H9 (cell line): Measurements from ENCODE around the gene SPRR2D. TPM values are rescaled to one million over a fixed set of nuclear protein-coding genes. Genes with fewer than 3 reads are reported as not detected.

Source experiments
- DNase-seq: peaks from one replicate; pipeline ENCODE4 v3.0.0-alpha.2; 2017
- H2AFZ ChIP-seq: one replicate; pipeline ENCODE4 v1.6.1; 2013; ENCODE audit warnings: mild to moderate bottlenecking, low read length, control low read depth, moderate library complexity
- H2AK5ac ChIP-seq: 2 replicates; pipeline ENCODE4 v1.6.1; 2013; ENCODE audit warnings: low read length, control low read depth, mixed read lengths; ENCODE audit not compliant: insufficient read length
- H2BK120ac ChIP-seq: one replicate; pipeline ENCODE4 v1.6.1; 2013; ENCODE audit warnings: low read depth, mild to moderate bottlenecking, low read length, control low read depth, inconsistent platforms; ENCODE audit not compliant: poor library complexity, severe bottlenecking
- H2BK12ac ChIP-seq: 2 replicates; pipeline ENCODE4 v1.6.1; 2013; ENCODE audit warnings: low read length, control low read depth, mixed read lengths, low read depth; ENCODE audit not compliant: insufficient read length
- H2BK15ac ChIP-seq: 2 replicates; pipeline ENCODE4 v1.6.1; 2013; ENCODE audit warnings: low read depth, low read length, control low read depth
- H2BK20ac ChIP-seq: one replicate; pipeline ENCODE4 v1.6.1; 2013; ENCODE audit warnings: low read depth, mild to moderate bottlenecking, low read length, control low read depth, inconsistent platforms; ENCODE audit not compliant: poor library complexity, severe bottlenecking
- H2BK5ac ChIP-seq: 2 replicates; pipeline ENCODE4 v1.6.1; 2013; ENCODE audit warnings: low read length, control low read depth, mixed read lengths; ENCODE audit not compliant: insufficient read length
- H3K14ac ChIP-seq: 2 replicates; pipeline ENCODE4 v1.6.1; 2013; ENCODE audit warnings: low read length, control low read depth; ENCODE audit not compliant: insufficient read depth
- H3K18ac ChIP-seq: 2 replicates; pipeline ENCODE4 v1.6.1; 2013; ENCODE audit warnings: low read depth, mild to moderate bottlenecking, mixed read lengths, low read length, control low read depth; ENCODE audit not compliant: insufficient read length
- H3K23ac ChIP-seq: 2 replicates; pipeline ENCODE4 v1.6.1; 2013; ENCODE audit warnings: low read length, control low read depth, mixed read lengths, low read depth; ENCODE audit not compliant: insufficient read length
- H3K23me2 ChIP-seq: 2 replicates; pipeline ENCODE4 v1.6.1; 2013; ENCODE audit warnings: low read depth, mild to moderate bottlenecking, mixed read lengths, low read length, control low read depth; ENCODE audit not compliant: insufficient read length, poor library complexity, severe bottlenecking
- H3K27ac ChIP-seq: 2 replicates; pipeline ENCODE4 v1.5.1; 2013; ENCODE audit warnings: low read length, control low read depth, mixed read lengths, low read depth; ENCODE audit not compliant: insufficient read length
- H3K27me3 ChIP-seq: 2 replicates; pipeline ENCODE4 v1.6.1; 2013; ENCODE audit warnings: low read length, control low read depth, inconsistent platforms; ENCODE audit not compliant: insufficient read depth
- H3K4ac ChIP-seq: 2 replicates; pipeline ENCODE4 v1.6.1; 2013; ENCODE audit warnings: low read depth, mild to moderate bottlenecking, control low read depth, inconsistent platforms, low read length, moderate library complexity
- H3K4me1 ChIP-seq: 2 replicates; pipeline ENCODE4 v1.6.1; 2013; ENCODE audit warnings: low read length, control low read depth, inconsistent platforms; ENCODE audit not compliant: insufficient read depth
- H3K4me2 ChIP-seq: 2 replicates; pipeline ENCODE4 v1.6.1; 2013; ENCODE audit warnings: low read length, control low read depth, mixed read lengths; ENCODE audit not compliant: insufficient read length, insufficient read depth
- H3K56ac ChIP-seq: 2 replicates; pipeline ENCODE4 v1.6.1; 2013; ENCODE audit warnings: low read depth, mild to moderate bottlenecking, mixed read lengths, low read length, control low read depth; ENCODE audit not compliant: insufficient read length
- H3K79me1 ChIP-seq: 2 replicates; pipeline ENCODE4 v1.6.1; 2013; ENCODE audit warnings: low read depth, mild to moderate bottlenecking, moderate library complexity, low read length, control low read depth, inconsistent platforms; ENCODE audit not compliant: insufficient read depth, poor library complexity, severe bottlenecking
- H3K79me2 ChIP-seq: 2 replicates; pipeline ENCODE4 v1.6.1; 2013; ENCODE audit warnings: low read length, control low read depth, inconsistent platforms; ENCODE audit not compliant: insufficient read depth
- H3K9ac ChIP-seq: 2 replicates; pipeline ENCODE4 v1.6.1; 2013; ENCODE audit warnings: low read length, control low read depth, mixed read lengths; ENCODE audit not compliant: insufficient read length; ENCODE audit errors: extremely low read depth
- H3K9me3 ChIP-seq: one replicate; pipeline ENCODE4 v1.6.1; 2013; ENCODE audit warnings: low read depth, low read length, inconsistent platforms; ENCODE audit not compliant: control insufficient read depth
- H3T11ph ChIP-seq: one replicate; pipeline ENCODE4 v1.6.1; 2013; ENCODE audit warnings: mild to moderate bottlenecking, low read length, control low read depth, inconsistent platforms
- H4K20me1 ChIP-seq: one replicate; pipeline ENCODE4 v1.6.1; 2013; ENCODE audit not compliant: control insufficient read depth, insufficient read length, insufficient read depth
- H4K5ac ChIP-seq: 2 replicates; pipeline ENCODE4 v1.6.1; 2013; ENCODE audit warnings: low read depth, mild to moderate bottlenecking, mixed read lengths, low read length, control low read depth; ENCODE audit not compliant: insufficient read length
- H4K8ac ChIP-seq: replicated peaks from 2 replicates; pipeline ENCODE4 v1.6.1; 2013; ENCODE audit warnings: low read length, control low read depth, mixed read lengths, low read depth; ENCODE audit not compliant: insufficient read length
- H4K91ac ChIP-seq: 2 replicates; pipeline ENCODE4 v1.6.1; 2013; ENCODE audit warnings: low read depth, mild to moderate bottlenecking, moderate library complexity, mixed read lengths, low read length, control low read depth; ENCODE audit not compliant: insufficient read length
- H3K27ac Mint-ChIP-seq, 3 experiments: 2 replicates in 2 of 3; 3 replicates in 1 of 3; pipeline ENCODE4 v1.8.0; 2020 to 2021; ENCODE audit warnings: mixed read lengths in 3 of 3, mild to moderate bottlenecking in 1 of 3, moderate library complexity in 1 of 3
- H3K27me3 Mint-ChIP-seq: 2 replicates; pipeline ENCODE4 v1.8.0; 2021; ENCODE audit warnings: low read depth, mild to moderate bottlenecking, moderate library complexity, mixed read lengths
- H3K36me3 Mint-ChIP-seq, 3 experiments: 2 replicates in 2 of 3; 3 replicates in 1 of 3; pipeline ENCODE4 v1.8.0; 2020 to 2021; ENCODE audit warnings: low read depth in 3 of 3, mixed read lengths in 3 of 3; ENCODE audit not compliant: insufficient read depth in 1 of 3
- H3K4me1 Mint-ChIP-seq, 2 experiments: 2 replicates each; pipeline ENCODE4 v1.8.0; 2020; ENCODE audit warnings: mixed read lengths in 2 of 2
- H3K4me3 Mint-ChIP-seq, 2 experiments: 2 replicates in 1 of 2; 3 replicates in 1 of 2; pipeline ENCODE4 v1.8.0; 2020 to 2021; ENCODE audit warnings: mild to moderate bottlenecking in 2 of 2, mixed read lengths in 2 of 2, moderate library complexity in 1 of 2
- H3K9me3 Mint-ChIP-seq, 2 experiments: 2 replicates in 1 of 2; 3 replicates in 1 of 2; pipeline ENCODE4 v1.8.0; 2020; ENCODE audit warnings: mild to moderate bottlenecking in 2 of 2, mixed read lengths in 2 of 2, moderate library complexity in 1 of 2
- CTCF ChIP-seq: fragments of 200-600 bp; sonication (generic); conservative IDR thresholded peaks from 3 replicates; pipeline ENCODE4 v1.8.0; 2021; ENCODE audit warnings: antibody characterized with exemption, mild to moderate bottlenecking
- WGBS: extraction: QIAGEN DNeasy Blood & Tissue Kit; methylation state at CpG from one replicate; pipeline ENCODE4 v1.1.7; 2013; ENCODE audit warnings: missing lambda C conversion rate, low lambda C conversion rate, mixed read lengths; ENCODE audit not compliant: insufficient read length; ENCODE audit errors: extremely low coverage; 5-methylcytosine and 5-hydroxymethylcytosine counted together
- total RNA-seq: library from RNA; stranded (reverse); gene quantifications from 2 replicates; pipeline ENCODE4 v1.2.1, GENCODE V29; 2021

The SPRR2D gene
- total RNA-seq, 1 experiment from 2014 or later: not detected

GRCh38 chr1:153032677-153033308, 8.1 kb downstream of the SPRR2D start:
- Histone ChIP-seq H3K14ac (no peak overlapping the region), H4K91ac (no peak overlapping the region), H3K4me2 (no peak overlapping the region), H3K4ac (no peak overlapping the region), H3T11ph (no peak overlapping the region), H4K20me1 (no peaks in the 10 kb centered on the region), H2AFZ (no peak overlapping the region), H3K9ac (no peak overlapping the region), H2BK20ac (no peak overlapping the region), H3K4me1 (peaks cover 3% of the 10 kb centered on the region; the same call in 1 of the 2 replicates), H3K79me2 (no peaks in the 10 kb centered on the region), H4K5ac (no peak overlapping the region), H2BK15ac (no peak overlapping the region), H3K23ac (no peak overlapping the region), H3K9me3 (no peaks in the 10 kb centered on the region), H3K18ac (no peak overlapping the region), H2BK5ac (no peak overlapping the region), H2BK12ac (no peak overlapping the region), H3K23me2 (no peaks in the 10 kb centered on the region), H4K8ac (no peak overlapping the region), H3K56ac (no peak overlapping the region), H2BK120ac (no peak overlapping the region), H2AK5ac (no peak overlapping the region), H3K79me1 (no peaks in the 10 kb centered on the region), H3K27me3 (no peaks in the 10 kb centered on the region), H3K27ac (no peak overlapping the region)
- DNase-seq: peak; percentile 35
- no peaks in the 10 kb centered on the region; a peak in 2 of 5 replicates for H3K9me3 Mint-ChIP-seq
- H3K4me1 Mint-ChIP-seq: peaks cover 6 to 7% of the 10 kb centered on the region in 2 experiments
- peak; percentile 69 for TF ChIP-seq CTCF
- no CpG with 5 or more reads among the region's 3 CpGs for WGBS
- no peak overlapping the region for H3K27ac Mint-ChIP-seq
- H3K4me3 Mint-ChIP-seq: no peak overlapping the region; a peak in 1 of 5 replicates
- no peaks in the 10 kb centered on the region for H3K36me3 Mint-ChIP-seq
- H3K27me3 Mint-ChIP-seq: no peaks in the 10 kb centered on the region
